Effector memory CD8-positive, alpha-beta T cell (primary cell): ENCODE measurements around the gene MEOX1.

Source experiments
- ATAC-seq: fragments of 150-1000 bp; cut with Tn5 transposase; replicated peaks from 2 replicates; pipeline ENCODE4 v1.10.0; 2021; ENCODE audit warnings: mild to moderate bottlenecking, moderate library complexity
- DNase-seq, 3 experiments: peaks; one replicate each; pipeline ENCODE4 v3.0.0; 2021
- H3K27ac Mint-ChIP-seq, 2 donors: one replicate each; pipeline ENCODE4 v1.8.0; 2022; ENCODE audit warnings: mild to moderate bottlenecking in 2 of 2, mixed read lengths in 2 of 2, moderate library complexity in 2 of 2
- H3K27me3 Mint-ChIP-seq, 2 donors: one replicate each; pipeline ENCODE4 v1.8.0; 2022; ENCODE audit warnings: mixed read lengths in 2 of 2
- H3K36me3 Mint-ChIP-seq: one replicate; pipeline ENCODE4 v1.8.0; 2022; ENCODE audit warnings: mild to moderate bottlenecking, moderate library complexity, mixed read lengths; ENCODE audit not compliant: insufficient read depth
- H3K4me1 Mint-ChIP-seq, 2 donors: one replicate each; pipeline ENCODE4 v1.8.0; 2022; ENCODE audit warnings: low read depth in 2 of 2, mixed read lengths in 2 of 2
- H3K4me3 Mint-ChIP-seq, 2 donors: one replicate each; pipeline ENCODE4 v1.8.0; 2022; ENCODE audit warnings: mild to moderate bottlenecking in 2 of 2, mixed read lengths in 2 of 2, moderate library complexity in 2 of 2
- H3K9me3 Mint-ChIP-seq, 2 donors: one replicate each; pipeline ENCODE4 v1.8.0; 2022; ENCODE audit warnings: mixed read lengths in 2 of 2

The MEOX1 gene

DNA sequence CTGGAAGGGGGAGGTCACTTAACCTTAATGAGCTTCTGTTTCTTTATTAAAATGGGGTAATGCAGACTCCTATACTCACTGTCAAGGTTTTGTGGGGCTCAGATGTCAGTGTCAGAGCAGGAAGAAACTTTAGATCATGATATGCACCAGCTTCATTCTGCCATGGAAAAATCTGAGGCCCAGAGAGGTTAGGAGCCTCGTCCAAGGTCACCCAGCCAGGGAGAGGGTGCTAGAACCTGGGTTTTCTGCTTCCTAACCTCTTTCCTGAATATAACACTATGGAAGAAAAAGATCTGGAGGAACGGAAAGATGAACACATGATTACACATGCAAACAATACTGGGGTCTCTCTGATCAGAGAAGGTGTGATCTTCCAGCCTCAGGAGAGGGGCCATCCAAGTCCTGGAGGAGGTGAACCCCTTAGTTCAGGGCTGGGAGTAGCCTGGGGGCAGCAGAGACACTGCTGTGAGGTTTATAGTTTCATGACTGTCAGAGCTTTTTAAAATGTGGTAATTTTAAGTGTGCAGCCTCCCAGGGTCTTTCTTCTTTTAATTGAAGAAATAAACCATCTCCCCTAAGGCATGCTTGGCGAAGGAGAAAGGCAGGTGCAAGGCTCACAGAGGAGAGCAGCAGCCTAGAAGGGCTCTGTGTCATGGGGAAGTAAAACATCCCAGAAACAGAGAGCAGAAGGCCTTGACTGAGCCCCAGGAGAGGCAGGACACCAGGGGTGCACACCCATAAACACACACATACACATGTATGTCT lies 10.2 kb upstream of the MEOX1 start:
- DNase-seq (no peak), ATAC-seq (no peak)
- Mint-ChIP-seq H3K9me3 (no peaks in the 10 kb centered on the region), H3K27ac (no peak overlapping the region), H3K4me3 (no peak overlapping the region), H3K36me3 (no peaks in the 10 kb centered on the region), H3K27me3 (peaks cover 0 to 6% of the 10 kb centered on the region in 2 donors), H3K4me1 (peaks cover 3 to 4% of the 10 kb centered on the region in 2 donors)

DNA sequence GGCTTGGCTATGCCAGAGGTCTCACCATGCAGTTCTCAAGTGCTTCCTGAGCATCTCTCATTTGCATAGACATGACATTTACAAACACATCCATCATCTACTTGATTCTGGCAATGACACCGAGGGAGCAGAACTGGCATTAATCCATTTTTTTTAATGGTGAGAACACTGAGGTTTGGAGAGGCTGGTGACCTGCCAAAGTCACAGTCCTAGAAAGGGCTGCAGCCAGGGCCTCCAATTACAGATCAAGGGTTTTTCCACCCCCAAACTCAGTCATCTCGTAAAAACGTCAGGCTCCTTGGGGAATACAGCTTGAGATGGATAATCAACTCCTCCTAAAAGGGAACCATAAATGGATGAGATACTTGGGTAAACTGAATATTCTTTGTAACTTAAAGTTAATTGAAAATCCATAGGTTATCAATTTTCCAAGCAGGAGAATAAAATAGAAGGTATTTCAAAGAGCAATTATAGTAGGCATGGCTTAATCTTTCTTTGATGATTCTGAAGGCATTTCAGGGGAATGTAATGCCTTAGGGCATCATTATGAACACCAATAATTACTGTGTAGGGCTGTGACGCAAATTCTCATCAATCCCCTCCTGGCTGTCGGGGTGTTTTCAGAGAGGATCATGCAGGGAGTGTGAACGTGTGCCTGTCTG lies 9.4 kb upstream of the MEOX1 start:
- H3K4me3 Mint-ChIP-seq, result no peak overlapping the region
- H3K4me1 Mint-ChIP-seq, result peaks cover 3 to 4% of the 10 kb centered on the region in 2 donors
- H3K9me3 Mint-ChIP-seq, result no peaks in the 10 kb centered on the region
- DNase-seq, result no peak
- no peak for ATAC-seq
- H3K27ac Mint-ChIP-seq, result no peak overlapping the region
- peaks cover 0 to 6% of the 10 kb centered on the region in 2 donors for H3K27me3 Mint-ChIP-seq
- no peaks in the 10 kb centered on the region for H3K36me3 Mint-ChIP-seq

DNA sequence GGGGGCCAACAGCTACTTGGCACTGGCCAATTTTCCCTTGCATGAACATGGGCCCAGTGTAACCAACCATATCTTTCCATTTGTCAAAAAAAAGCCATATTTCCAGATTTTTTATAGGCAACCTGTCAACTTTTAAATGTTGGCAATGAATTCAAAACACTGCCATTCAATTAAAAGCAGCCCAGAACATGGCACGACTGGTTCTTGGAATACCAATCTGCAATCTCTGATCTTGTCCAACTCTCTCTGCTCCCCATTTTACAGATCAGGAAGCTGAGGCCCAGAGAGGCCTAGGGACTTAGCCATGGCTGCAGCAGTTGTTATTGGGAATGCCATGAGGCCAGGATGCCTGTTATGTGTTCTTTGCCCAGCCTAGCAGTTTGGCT lies 8.9 kb upstream of the MEOX1 start:
- H3K9me3 Mint-ChIP-seq, result no peaks in the 10 kb centered on the region
- H3K4me3 Mint-ChIP-seq, result no peak overlapping the region
- H3K27me3 Mint-ChIP-seq, result peaks cover 0 to 6% of the 10 kb centered on the region in 2 donors
- H3K4me1 Mint-ChIP-seq, result peaks cover 3 to 4% of the 10 kb centered on the region in 2 donors
- DNase-seq, result no peak
- no peak overlapping the region for H3K27ac Mint-ChIP-seq
- ATAC-seq, result no peak
- no peaks in the 10 kb centered on the region for H3K36me3 Mint-ChIP-seq

DNA sequence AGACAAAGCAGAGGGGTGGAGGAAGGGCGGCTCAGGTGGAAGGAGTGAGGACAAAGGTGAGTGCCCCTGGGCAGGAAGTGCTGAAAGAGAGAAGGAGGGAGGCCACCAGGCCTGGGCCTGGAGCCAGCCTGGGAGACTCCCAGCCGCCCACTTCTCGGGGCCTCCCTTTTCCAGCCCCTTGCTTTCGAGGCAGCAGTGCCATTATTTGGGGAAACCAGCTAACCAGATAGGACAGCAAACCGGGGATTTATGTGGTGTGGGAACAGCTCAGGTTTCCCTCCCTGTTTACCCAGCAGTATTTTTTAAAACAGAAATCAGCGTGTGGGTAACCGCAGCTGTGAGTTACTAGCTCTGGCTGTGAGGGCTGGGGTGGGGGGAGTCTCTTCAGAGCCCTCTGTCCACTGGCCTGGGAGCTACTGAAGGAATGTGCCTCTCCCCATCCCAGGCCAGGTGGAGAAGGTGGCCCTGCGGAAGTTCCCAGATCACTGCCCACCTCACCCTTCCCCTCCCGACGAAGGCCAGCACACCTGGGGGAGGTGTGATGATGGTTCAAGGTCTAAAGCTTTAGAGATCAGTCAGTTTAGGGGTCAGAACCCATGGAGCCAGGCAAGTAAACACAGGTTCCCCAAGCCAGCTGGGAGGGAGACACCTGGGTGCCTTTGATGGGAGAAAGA lies 8.4 kb upstream of the MEOX1 start:
- no peak overlapping the region for H3K4me3 Mint-ChIP-seq
- H3K27me3 Mint-ChIP-seq, result peaks cover 0 to 3% of the 10 kb centered on the region in 2 donors
- no peaks in the 10 kb centered on the region for H3K36me3 Mint-ChIP-seq
- H3K9me3 Mint-ChIP-seq, result no peaks in the 10 kb centered on the region
- H3K27ac Mint-ChIP-seq, result peak overlapping the region in 1 of 2 donors; percentile 65
- DNase-seq, result no peak
- peaks cover 3 to 4% of the 10 kb centered on the region in 2 donors for H3K4me1 Mint-ChIP-seq
- ATAC-seq, result no peak

DNA sequence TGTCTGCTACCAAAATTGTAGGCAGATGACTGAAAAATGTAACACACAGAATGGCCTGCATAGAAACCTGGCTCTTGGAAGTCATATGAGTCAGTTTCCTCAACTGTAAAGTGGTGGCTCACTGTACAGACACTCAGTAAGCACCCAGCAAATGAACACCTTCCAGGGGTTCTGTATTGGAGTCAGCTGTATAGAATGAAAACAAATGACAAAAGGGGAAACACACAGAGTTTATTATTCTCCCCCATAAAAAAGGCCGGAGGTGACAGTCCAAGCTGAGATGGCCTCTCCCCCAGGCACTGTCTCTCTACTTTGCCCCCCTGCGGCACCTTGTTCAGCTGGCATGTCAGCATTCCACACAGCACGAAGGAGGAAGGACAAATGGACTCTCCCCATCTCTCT lies 6.2 kb upstream of the MEOX1 start:
- Mint-ChIP-seq H3K9me3 (no peaks in the 10 kb centered on the region), H3K27me3 (no peaks in the 10 kb centered on the region), H3K27ac (no peak overlapping the region), H3K36me3 (peaks cover 4% of the 10 kb centered on the region), H3K4me1 (peaks cover 0 to 7% of the 10 kb centered on the region in 2 donors), H3K4me3 (no peak overlapping the region)
- no peak for DNase-seq
- ATAC-seq, result no peak

DNA sequence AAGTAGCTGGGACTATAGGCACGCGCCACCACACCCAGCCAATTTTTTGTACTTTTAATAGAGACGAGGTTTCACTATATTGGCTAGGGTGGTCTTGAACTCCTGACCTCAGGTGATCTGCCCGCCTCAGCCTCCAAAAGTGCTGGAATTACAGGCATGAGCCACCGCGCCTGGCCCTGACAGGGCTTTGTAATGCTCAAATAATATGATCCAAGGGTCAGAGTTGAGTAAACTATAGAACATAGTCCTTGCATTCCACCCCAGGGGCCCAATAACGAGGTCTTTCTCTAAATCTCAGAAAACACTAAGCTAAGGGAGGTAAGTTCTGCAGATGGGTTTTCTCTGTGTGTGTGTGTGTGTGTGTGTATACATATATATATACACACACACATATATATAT lies 5.8 kb upstream of the MEOX1 start:
- H3K4me3 Mint-ChIP-seq, result no peak overlapping the region
- H3K36me3 Mint-ChIP-seq, result peaks cover 4% of the 10 kb centered on the region
- ATAC-seq (no peak), DNase-seq (no peak)
- no peaks in the 10 kb centered on the region for H3K27me3 Mint-ChIP-seq
- H3K9me3 Mint-ChIP-seq, result no peaks in the 10 kb centered on the region
- peaks cover 4 to 12% of the 10 kb centered on the region in 2 donors for H3K4me1 Mint-ChIP-seq
- no peak overlapping the region for H3K27ac Mint-ChIP-seq

DNA sequence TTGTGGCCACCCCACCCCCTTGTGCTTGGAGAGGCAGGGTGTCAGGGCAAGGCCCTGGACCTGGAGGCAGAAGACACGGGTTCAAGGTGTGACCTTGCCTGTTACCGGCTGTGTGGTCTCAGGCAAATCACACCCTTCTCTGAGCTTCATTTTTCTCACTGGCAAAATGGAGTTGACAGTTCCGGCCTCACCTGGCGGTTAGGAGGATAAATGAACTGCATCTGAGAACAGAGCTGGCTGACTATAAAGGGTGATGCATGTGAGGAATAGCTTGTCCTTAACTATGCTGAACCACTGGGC lies 4.2 kb upstream of the MEOX1 start:
- H3K4me1 Mint-ChIP-seq, result peaks cover 17 to 24% of the 10 kb centered on the region in 2 donors
- H3K36me3 Mint-ChIP-seq, result peaks cover 4% of the 10 kb centered on the region
- no peak for DNase-seq
- H3K4me3 Mint-ChIP-seq, result no peak overlapping the region
- ATAC-seq, result no peak
- H3K9me3 Mint-ChIP-seq, result no peaks in the 10 kb centered on the region
- peaks cover 0 to 2% of the 10 kb centered on the region in 2 donors for H3K27me3 Mint-ChIP-seq
- H3K27ac Mint-ChIP-seq, result no peak overlapping the region

DNA sequence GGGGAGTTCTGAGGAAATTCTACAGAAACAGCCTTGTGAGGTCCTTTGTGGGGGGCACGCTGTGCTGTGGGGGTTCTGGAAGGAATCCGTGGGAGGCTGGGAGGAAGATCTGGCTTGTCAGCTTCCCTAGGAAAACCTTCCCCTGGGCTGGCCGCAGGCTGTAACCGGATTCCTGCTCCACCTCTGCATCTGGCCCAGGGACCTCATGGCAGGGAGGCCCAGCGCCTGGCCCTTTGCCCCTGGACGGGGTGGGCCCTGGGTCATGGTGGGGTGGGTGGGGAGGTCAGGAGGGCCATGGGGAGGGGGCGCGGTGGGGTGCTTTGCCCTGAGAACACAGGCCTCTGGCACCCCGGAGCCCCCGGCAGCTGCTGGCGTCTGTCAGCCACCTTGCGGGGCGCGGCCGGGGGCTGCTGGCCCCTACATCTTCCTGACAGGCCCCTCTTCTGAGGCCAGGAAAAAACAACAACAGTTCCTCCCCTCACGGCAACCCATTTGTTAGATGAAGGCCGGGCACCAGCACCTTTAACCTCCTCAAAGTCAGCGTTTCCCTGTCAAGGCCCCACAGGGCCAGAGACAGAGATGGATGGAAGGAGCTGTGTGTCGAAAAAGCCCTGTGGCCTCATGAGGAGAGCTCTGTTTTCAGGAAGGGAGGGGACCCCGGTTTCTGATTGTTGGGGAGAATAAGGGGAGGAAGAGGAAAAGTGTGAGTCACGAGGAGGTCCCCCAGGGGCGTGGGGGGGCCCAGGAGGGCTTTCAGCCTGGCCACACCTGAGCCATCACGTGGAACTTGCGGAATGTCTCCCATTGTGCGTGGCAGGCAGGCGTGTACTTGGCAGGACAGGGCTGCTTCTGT lies 3.6 kb upstream of the MEOX1 start:
- DNase-seq (no peak), ATAC-seq (no peak)
- Mint-ChIP-seq H3K4me3 (no peak overlapping the region), H3K9me3 (no peaks in the 10 kb centered on the region), H3K36me3 (peaks cover 4% of the 10 kb centered on the region), H3K27ac (no peak overlapping the region), H3K4me1 (peaks cover 20 to 30% of the 10 kb centered on the region in 2 donors), H3K27me3 (peaks cover 0 to 7% of the 10 kb centered on the region in 2 donors)

DNA sequence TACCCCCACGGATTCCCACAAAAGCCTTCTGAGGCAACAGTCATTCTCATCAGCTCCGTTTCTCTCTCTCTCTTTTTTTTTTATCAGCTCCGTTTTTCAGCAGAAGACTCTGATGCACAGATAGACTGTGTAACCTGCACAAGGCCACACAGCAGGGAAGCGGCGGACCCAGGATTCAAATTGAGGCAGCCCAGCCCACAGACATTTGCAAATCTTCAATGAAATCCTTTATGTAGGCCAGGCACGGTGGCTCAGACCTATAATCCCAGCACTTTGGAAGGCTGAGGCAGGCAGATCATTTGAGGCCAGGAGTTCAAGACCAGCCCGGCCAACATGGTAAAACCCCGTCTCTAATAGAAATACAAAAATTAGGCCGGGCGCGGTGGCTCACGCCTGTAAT lies 2.4 kb upstream of the MEOX1 start:
- H3K36me3 Mint-ChIP-seq, result peaks cover 4% of the 10 kb centered on the region

DNA sequence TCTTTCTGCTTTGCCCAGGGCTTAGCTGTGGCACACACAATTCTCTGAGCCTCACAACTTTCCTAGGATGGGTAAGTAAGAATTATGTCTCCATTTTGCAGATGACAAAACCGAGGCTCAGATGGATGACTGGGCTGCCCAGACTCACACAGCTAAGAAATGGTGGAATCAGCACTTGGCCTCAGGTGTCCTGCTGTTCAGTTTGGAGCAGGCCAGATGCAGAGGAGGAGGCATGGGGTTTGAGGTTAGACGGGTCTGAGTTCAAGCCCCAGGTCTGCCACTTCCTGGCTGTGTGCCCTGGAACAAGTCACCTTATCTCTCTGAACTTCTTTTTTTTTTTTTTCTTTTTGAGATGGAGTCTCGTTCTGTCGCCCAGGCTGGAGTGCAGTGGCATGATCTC lies 1.7 kb upstream of the MEOX1 start:
- peaks cover 4% of the 10 kb centered on the region for H3K36me3 Mint-ChIP-seq
- no peaks in the 10 kb centered on the region for H3K9me3 Mint-ChIP-seq
- no peak overlapping the region for H3K27ac Mint-ChIP-seq
- DNase-seq, result no peak
- peaks cover 22 to 30% of the 10 kb centered on the region in 2 donors for H3K4me1 Mint-ChIP-seq
- no peak overlapping the region for H3K4me3 Mint-ChIP-seq
- peaks cover 0 to 7% of the 10 kb centered on the region in 2 donors for H3K27me3 Mint-ChIP-seq
- ATAC-seq, result no peak

More for the DNA sequence above, 2.4 kb upstream of the MEOX1 start:
- no peak overlapping the region for H3K27ac Mint-ChIP-seq
- ATAC-seq (no peak), DNase-seq (no peak)
- peaks cover 22 to 30% of the 10 kb centered on the region in 2 donors for H3K4me1 Mint-ChIP-seq
- H3K4me3 Mint-ChIP-seq, result no peak overlapping the region
- no peaks in the 10 kb centered on the region for H3K9me3 Mint-ChIP-seq
- peaks cover 0 to 7% of the 10 kb centered on the region in 2 donors for H3K27me3 Mint-ChIP-seq

DNA sequence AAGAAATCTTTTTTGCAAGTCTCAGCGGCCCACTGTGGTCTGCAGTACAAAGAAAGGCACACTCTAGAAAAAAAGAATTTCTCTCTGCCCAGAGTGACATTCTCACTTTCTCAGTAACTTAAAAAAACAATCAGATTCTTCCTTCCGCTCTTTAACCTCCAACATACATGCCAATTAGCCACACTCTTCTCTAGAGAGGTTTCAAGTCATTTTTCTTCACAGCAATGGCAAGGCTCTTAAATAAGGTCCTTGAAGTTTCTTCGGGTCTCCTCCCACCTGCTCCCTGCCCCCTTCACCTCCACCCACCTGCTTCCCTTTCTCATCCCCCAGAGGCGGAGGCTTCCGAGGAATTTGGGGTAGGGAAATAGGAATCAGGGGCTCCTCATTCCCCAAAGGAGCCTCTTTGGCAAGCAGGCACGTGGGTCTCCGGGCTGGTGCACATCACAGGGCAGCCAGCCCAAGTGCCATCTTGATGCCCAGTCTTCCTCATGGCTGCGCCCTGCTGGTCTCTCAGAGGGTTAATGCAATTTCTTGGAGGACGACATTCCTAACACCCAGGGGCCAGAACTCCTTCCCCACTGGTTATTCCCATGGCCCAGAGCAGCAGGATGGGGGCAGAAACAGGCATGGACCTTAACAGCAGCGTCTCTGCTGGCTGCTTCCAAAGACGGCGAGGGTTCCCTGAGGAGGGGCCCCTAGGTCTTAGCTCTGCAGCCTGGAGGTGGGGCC lies 855 bp upstream of the MEOX1 start:
- Mint-ChIP-seq H3K4me1 (peaks cover 22 to 30% of the 10 kb centered on the region in 2 donors), H3K27ac (peak overlapping the region; percentile 42 to 64), H3K36me3 (peaks cover 7% of the 10 kb centered on the region), H3K27me3 (peaks cover 0 to 7% of the 10 kb centered on the region in 2 donors), H3K9me3 (no peaks in the 10 kb centered on the region), H3K4me3 (peak overlapping the region; percentile 62 to 65)
- DNase-seq, result no peak
- ATAC-seq, result peak; percentile 65

DNA sequence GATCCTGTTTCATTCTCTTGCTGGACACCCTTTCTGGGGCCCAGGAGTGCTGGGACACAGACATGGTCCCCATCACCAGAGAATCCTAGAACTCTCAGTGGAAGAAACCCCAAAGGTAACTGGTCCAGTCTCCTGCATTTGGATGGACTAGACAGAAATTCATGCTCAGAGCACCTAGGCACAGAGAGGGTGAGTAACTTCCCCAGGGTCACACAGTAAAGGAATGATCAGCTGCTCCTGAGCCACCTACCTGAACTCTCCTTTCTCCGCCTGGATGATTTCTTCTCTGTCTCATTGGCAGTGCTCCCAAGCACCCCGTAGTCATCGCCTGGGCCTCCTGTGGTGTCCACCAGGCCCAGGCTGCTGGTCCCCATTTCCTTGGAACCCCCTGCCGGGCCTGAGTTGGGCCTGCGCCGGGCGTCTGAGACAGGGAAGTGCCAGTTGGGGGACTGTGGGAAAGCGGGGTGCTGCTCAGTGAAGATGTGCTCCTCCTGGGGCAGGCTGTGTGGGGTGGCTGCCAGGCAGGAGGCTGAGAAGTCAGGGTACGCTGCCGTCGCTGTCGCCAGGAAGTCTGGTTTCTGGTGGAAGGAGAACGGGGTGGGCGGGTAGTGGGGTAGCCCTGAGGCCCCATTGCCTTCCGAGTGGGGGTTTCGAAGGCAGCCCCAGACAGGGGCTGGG lies 767 bp downstream of the MEOX1 start:
- ATAC-seq (peak; percentile 55), DNase-seq (no peak)
- H3K27me3 Mint-ChIP-seq, result peaks cover 0 to 7% of the 10 kb centered on the region in 2 donors
- H3K9me3 Mint-ChIP-seq, result no peaks in the 10 kb centered on the region
- peaks cover 30 to 40% of the 10 kb centered on the region in 2 donors for H3K4me1 Mint-ChIP-seq
- peaks cover 7% of the 10 kb centered on the region for H3K36me3 Mint-ChIP-seq
- peak overlapping the region; percentile 52 to 82 for H3K27ac Mint-ChIP-seq
- peak overlapping the region; percentile 62 to 65 for H3K4me3 Mint-ChIP-seq
